Measurements from ENCODE around the gene SEPTIN2.
"Not testable (repeated sequence)": the region's sequence is repeated elsewhere in the genome, so short reads cannot be mapped to it uniquely, and the experiment has no call there.

The SEPTIN2 gene

DNA sequence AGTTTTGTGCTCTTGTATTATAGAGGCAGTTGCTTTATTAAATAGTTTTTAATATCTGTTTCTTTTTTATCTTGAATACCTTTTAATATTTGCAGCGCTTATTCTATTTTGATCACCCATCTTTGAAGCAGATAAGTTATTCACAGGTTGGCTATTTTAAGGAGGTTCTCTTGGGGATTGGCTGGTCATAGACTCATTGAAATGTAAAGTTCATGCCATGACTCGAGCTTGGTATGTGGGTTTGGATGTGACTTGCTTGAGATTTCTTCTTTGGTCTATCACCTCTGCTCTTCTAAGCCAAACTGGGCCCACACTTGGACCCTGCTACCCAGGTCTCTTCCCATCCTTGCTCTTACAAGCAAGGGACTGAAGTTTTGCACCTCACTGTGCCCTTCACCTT is 74.0 kb downstream of the SEPTIN2 start:
- DNase-seq: no peak

DNA sequence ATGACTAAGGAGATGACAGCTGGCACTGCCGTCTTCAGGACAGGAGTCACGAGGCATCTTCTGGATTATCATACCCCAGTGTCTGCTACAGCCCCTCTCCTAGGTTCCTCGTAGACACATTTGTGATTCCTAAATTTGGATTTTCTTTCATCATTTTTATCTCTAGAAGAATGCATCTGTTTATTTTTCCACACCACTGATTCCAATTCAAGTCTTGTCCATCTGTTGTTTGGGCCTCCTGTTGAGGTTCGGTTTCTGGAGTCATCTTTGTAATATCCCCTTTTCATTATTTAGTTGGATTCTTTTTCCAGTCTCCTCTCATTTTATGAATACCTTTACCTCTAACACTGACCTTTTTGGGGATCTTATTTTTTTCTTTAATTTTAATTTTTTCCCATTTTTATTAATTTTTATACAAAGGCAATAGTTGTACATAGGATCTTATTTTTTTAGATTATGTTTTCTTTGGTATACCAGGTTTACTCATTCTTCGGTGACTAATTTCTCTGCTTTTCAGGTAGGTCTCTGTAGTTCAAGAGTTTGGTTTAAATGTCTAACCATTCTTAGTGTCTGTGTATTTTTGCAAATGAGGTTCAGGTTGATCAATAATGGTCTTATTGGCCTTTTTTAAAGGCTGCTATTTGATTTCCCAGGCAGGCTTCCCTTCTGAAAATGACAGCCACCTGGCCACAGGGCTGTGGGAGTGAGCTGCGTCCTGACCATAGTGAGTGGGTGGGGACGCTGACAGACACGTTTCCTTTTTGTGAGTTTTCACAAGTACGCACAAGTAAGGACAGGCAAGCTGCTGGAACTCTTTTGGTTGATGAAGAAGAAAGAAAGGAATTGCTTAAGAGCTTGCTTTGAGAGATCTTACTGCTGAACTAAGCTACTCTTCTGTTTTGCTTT is 74.8 kb downstream of the SEPTIN2 start:
- DNase-seq: no peak

- DNase-seq: peak in 1 of 2 donors; percentile 43
These were observed 76.4 kb downstream of the SEPTIN2 start for GRCh38 chr2:241391892-241392665.

- not testable (repeated sequence) for DNase-seq
These were observed 77.0 kb downstream of the SEPTIN2 start for GRCh38 chr2:241392753-241393152.

DNA sequence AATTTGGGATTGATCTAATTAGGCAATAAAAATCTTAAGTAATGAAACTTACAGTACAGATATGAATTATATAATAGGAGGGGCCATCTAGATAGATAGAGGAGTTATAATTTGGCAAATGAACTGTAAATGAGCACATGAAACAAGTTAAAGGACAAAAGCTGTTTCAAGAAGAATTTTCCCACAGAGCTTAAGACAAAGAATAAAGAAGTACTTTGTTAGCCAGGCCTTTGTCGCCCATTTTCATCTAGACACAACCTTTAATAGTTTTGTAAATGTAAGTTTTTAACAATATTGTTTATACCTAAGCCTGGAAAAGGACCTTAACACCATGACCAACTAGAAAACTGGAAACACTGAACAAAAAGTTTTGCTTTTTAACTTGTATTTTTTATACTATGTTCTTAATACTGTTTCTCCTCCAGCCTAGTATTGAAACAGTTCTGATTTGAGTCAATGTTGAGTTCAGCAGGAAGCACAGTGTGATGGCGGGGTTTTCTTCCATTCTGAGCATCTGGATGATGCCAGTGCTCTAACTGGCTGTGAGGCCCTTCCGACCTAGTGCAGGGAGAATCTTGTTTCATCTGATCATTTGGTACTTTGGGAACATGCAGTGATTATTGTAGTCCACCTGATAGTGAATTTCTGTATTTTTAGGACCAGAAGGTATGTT is 77.9 kb downstream of the SEPTIN2 start:
- peak in 1 of 2 donors; percentile 18 for DNase-seq

DNA sequence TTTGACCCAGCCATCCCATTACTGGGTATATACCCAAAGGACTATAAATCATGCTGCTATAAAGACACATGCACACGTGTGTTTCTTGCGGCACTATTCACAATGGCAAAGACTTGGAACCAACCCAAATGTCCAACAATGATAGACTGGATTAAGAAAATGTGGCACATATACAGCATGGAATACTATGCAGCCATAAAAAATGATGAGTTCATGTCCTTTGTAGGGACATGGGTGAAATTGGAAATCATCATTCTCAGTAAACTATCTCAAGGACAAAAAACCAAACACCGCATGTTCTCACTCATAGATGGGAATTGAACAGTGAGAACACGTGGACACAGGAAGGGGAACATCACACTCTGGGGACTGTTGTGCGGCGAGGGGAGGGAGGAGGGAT is 81.1 kb downstream of the SEPTIN2 start:
- not testable (repeated sequence) for DNase-seq

GRCh38 chr2:241399941-241400922 is 84.5 kb downstream of the SEPTIN2 start:
- DNase-seq: no peak

Data from hippocampal formation (tissue), 2 donors.